Kidney (tissue), 14 donors: ENCODE measurements around the gene INO80. TPM values are rescaled to one million over a fixed set of nuclear protein-coding genes. Genes with fewer than 3 reads are reported as not detected.
"Not testable (repeated sequence)": the region's sequence is repeated elsewhere in the genome, so short reads cannot be mapped to it uniquely, and the experiment has no call there.

ENCODE experiments used
- DNase-seq, 5 donors: peaks; one replicate each; pipeline ENCODE4 v3.0.0-alpha.2; 2013 to 2020
- FAIRE-seq: peaks from 2 replicates; lab custom pipeline; 2012; peaks lifted over from hg19 to GRCh38; lab: Jason Lieb, UNC
- H3K27ac ChIP-seq, 2 donors: one replicate each; pipeline ENCODE4 v1.7.0; 2013; ENCODE audit warnings: low read depth in 2 of 2, low read length in 2 of 2, inconsistent platforms in 1 of 2
- H3K27me3 ChIP-seq: one replicate; pipeline ENCODE4 v1.7.1; 2013; ENCODE audit warnings: low read length, inconsistent platforms; ENCODE audit not compliant: control insufficient read depth, insufficient read depth
- H3K36me3 ChIP-seq, 3 donors: one replicate each; pipeline versions ENCODE4 v1.7.0 to v1.7.1; 2013; ENCODE audit warnings: low read length in 3 of 3, control low read depth in 1 of 3, inconsistent platforms in 1 of 3; ENCODE audit not compliant: insufficient read depth in 3 of 3, control insufficient read depth in 2 of 3
- H3K4me1 ChIP-seq, 3 donors: one replicate each; pipeline versions ENCODE4 v1.7.0 to v1.7.1; 2013; ENCODE audit warnings: low read length in 3 of 3, inconsistent platforms in 1 of 3, low read depth in 1 of 3; ENCODE audit not compliant: control insufficient read depth in 2 of 3, insufficient read depth in 2 of 3
- H3K4me3 ChIP-seq, 3 donors: one replicate each; pipeline versions ENCODE4 v1.7.0 to v1.8.1; 2013; ENCODE audit warnings: low read length in 3 of 3, control low read depth in 1 of 3, inconsistent platforms in 1 of 3
- H3K9ac ChIP-seq, 3 donors: one replicate each; pipeline versions ENCODE4 v1.7.0 to v1.7.1; 2013; ENCODE audit warnings: low read length in 3 of 3, control low read depth in 1 of 3, inconsistent platforms in 1 of 3
- H3K9me3 ChIP-seq, 3 donors: one replicate each; pipeline versions ENCODE4 v1.7.0 to v1.7.1; 2013; ENCODE audit warnings: low read length in 3 of 3, control low read depth in 1 of 3, inconsistent platforms in 1 of 3; ENCODE audit not compliant: control insufficient read depth in 2 of 3, insufficient read depth in 1 of 3
- CTCF ChIP-seq: IDR thresholded peaks from 3 replicates; pipeline ENCODE4 v1.5.1; 2012; ENCODE audit warnings: mild to moderate bottlenecking, moderate library complexity, borderline replicate concordance; ENCODE audit not compliant: insufficient read depth; ENCODE audit errors: extremely low read depth
- intact Hi-C: fragments of 100-400 bp; cut with DNase I; formaldehyde crosslinking; loops from one replicate; pipeline ENCODE4 v1.11.1; 2022
- polyA plus RNA-seq: library from polyadenylated mRNA; stranded (reverse); fragments of 350-450 nt; fragmentation: Illumina TruSeq; extraction: RNeasy Lipid Tissue Mini Kit (QIAGEN cat#74804); gene quantifications from one replicate; pipeline ENCODE4 v1.2.3, GENCODE V29; 2014; ENCODE audit warnings: low read depth, low replicate concordance; ENCODE audit not compliant: insufficient read depth
- total RNA-seq: library from RNA; stranded (reverse); fragmentation: NEBNext Ultra II Directional; extraction: Animal tissue kit (Norgen Biotek cat#: 25700); gene quantifications from one replicate; pipeline ENCODE4 v1.2.1, GENCODE V29; 2021
- donor health status: control.
- donor health status: control.
- donor health status: control.
- donor health status: control.
- donor health status: control.
- donor health status: DM: yes; HTN: yes; CAD: no.
- donor health status: Normal renal cell carcinoma (clear cell type).

Gene INO80
- total and polyA plus RNA-seq, 2 donors from 2014 or later: 6.0 to 27.3 TPM

- FAIRE-seq (no peak), DNase-seq (peak in 1 of 5 donors; percentile 43)
- H3K4me3 ChIP-seq: no peak overlapping the region
- intact Hi-C loops: no loop called here
- H3K9ac ChIP-seq: no peak overlapping the region
- H3K36me3 ChIP-seq: no peaks in the 10 kb centered on the region
- no peak overlapping the region for H3K27ac ChIP-seq
- no peak for TF ChIP-seq CTCF
- H3K9me3 ChIP-seq: no peaks in the 10 kb centered on the region
- H3K27me3 ChIP-seq: peaks cover 2% of the 10 kb centered on the region
- peaks cover 0 to 13% (median 4%) of the 10 kb centered on the region in 3 donors for H3K4me1 ChIP-seq
Measured at GRCh38 chr15:40955141-40955903, 160.8 kb downstream of the INO80 start.

GRCh38 chr15:40954158-40954848, 161.8 kb downstream of the INO80 start:
- H3K9me3 ChIP-seq, intact Hi-C loops, H3K36me3 ChIP-seq, H3K27ac ChIP-seq, H3K27me3 ChIP-seq, FAIRE-seq: not testable (repeated sequence)
- peak overlapping the region in 1 of 3 donors; percentile 51 for H3K9ac ChIP-seq
- peak overlapping the region in 1 of 3 donors; percentile 81 for H3K4me3 ChIP-seq
- peaks cover 0 to 13% (median 4%) of the 10 kb centered on the region in 3 donors for H3K4me1 ChIP-seq
- peak in 1 of 5 donors; percentile 28 for DNase-seq

DNA sequence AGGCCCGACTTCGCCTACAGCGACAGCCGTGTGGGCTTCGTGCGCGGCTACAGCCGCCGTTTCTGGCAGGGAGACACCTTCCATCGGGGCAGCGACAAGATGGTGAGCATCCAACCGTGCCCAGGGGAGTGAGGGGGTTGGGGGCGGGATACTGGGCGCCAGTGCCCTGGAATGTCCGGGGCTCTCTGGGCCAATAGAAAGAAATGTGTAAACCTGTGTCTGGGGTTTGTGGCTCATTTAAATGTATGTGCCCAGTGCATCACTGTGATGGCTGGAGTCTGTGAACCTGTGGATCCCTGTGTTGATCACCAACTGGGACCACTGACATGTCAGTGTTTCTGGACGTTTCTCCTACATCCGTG, 162.4 kb downstream of the INO80 start:
- no peak for TF ChIP-seq CTCF
- H3K36me3 ChIP-seq: no peaks in the 10 kb centered on the region

More for the DNA sequence above, 162.4 kb downstream of the INO80 start:
- FAIRE-seq (no peak), DNase-seq (peak in 3 of 5 donors; percentile 58 to 67 (median 64))
- Histone ChIP-seq H3K4me1 (peaks cover 0 to 13% (median 4%) of the 10 kb centered on the region in 3 donors), H3K27me3 (peaks cover 2% of the 10 kb centered on the region), H3K9me3 (no peaks in the 10 kb centered on the region), H3K9ac (peak overlapping the region; percentile 4 to 72 (median 51)), H3K4me3 (peak overlapping the region; percentile 61 to 82 (median 81)), H3K27ac (no peak overlapping the region)
- intact Hi-C loops: no loop called here
